Loucy (cell line): ENCODE results near the gene SPPL2C.

Experiments used
- EZH2phosphoT487 ChIP-seq: fragments of 200-600 bp; IDR thresholded peaks from 2 replicates; pipeline ENCODE4 v1.6.1; 2018; ENCODE audit warnings: antibody characterized with exemption, mild to moderate bottlenecking, moderate library complexity, borderline replicate concordance
- TF ChIP-seq, protein P1 (sequence below): fragments of 200-600 bp; sonication (generic); conservative IDR thresholded peaks from 2 replicates; pipeline ENCODE4 v1.5.1; 2014; ENCODE audit warnings: mild to moderate bottlenecking, antibody characterized with exemption, low read length

- TF ChIP-seq, protein P1, sequence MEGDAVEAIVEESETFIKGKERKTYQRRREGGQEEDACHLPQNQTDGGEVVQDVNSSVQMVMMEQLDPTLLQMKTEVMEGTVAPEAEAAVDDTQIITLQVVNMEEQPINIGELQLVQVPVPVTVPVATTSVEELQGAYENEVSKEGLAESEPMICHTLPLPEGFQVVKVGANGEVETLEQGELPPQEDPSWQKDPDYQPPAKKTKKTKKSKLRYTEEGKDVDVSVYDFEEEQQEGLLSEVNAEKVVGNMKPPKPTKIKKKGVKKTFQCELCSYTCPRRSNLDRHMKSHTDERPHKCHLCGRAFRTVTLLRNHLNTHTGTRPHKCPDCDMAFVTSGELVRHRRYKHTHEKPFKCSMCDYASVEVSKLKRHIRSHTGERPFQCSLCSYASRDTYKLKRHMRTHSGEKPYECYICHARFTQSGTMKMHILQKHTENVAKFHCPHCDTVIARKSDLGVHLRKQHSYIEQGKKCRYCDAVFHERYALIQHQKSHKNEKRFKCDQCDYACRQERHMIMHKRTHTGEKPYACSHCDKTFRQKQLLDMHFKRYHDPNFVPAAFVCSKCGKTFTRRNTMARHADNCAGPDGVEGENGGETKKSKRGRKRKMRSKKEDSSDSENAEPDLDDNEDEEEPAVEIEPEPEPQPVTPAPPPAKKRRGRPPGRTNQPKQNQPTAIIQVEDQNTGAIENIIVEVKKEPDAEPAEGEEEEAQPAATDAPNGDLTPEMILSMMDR, result peak; percentile 94
- TF ChIP-seq EZH2phosphoT487, result no peak
Measured at GRCh38 chr17:45852535-45853297, 8.0 kb downstream of the SPPL2C start.
